Measurements from ENCODE around the gene TPX2.

Gene TPX2

GRCh38 chr20:31830406-31830981 is 91.4 kb downstream of the TPX2 start:
- H3K79me2 ChIP-seq (ENCODE audit: insufficient read depth, low read length) = no peaks in the 10 kb centered on the region
- H3K4me3 ChIP-seq (ENCODE audit: low read depth, low read length, poor library complexity, severe bottlenecking) = no peak overlapping the region
- no peaks in the 10 kb centered on the region for H3F3A ChIP-seq (ENCODE audit: insufficient read depth, low read length)
- no peaks in the 10 kb centered on the region for H3K36me3 ChIP-seq (ENCODE audit: insufficient read depth, low read length)
- peaks cover 7% of the 10 kb centered on the region for H3K4me1 ChIP-seq (ENCODE audit: insufficient read depth, low read length, severe bottlenecking)
- no peak overlapping the region for H3K9ac ChIP-seq (ENCODE audit: low read length)
- no peak for TF ChIP-seq CTCF (IDR thresholded peaks at IDR 0.05; ENCODE audit: low read length)
- TF ChIP-seq EZH2 (IDR thresholded peaks at IDR 0.05; ENCODE audit: borderline replicate concordance, low read length) = no peak
- no peaks in the 10 kb centered on the region for H3K9me3 ChIP-seq (ENCODE audit: low read length)
- no peak overlapping the region for H3K4me2 ChIP-seq (ENCODE audit: low read length)
- no peaks in the 10 kb centered on the region for H4K20me1 ChIP-seq (ENCODE audit: insufficient read depth, low read length)
- H3K27ac ChIP-seq (ENCODE audit: low read depth, low read length, poor library complexity, severe bottlenecking) = no peak overlapping the region
- H2AFZ ChIP-seq (ENCODE audit: low read length) = no peak overlapping the region
- no peaks in the 10 kb centered on the region for H3K9me2 ChIP-seq (ENCODE audit: low read depth, low read length)
- H3K27me3 ChIP-seq (ENCODE audit: insufficient read depth, low read length) = no peaks in the 10 kb centered on the region

DNA sequence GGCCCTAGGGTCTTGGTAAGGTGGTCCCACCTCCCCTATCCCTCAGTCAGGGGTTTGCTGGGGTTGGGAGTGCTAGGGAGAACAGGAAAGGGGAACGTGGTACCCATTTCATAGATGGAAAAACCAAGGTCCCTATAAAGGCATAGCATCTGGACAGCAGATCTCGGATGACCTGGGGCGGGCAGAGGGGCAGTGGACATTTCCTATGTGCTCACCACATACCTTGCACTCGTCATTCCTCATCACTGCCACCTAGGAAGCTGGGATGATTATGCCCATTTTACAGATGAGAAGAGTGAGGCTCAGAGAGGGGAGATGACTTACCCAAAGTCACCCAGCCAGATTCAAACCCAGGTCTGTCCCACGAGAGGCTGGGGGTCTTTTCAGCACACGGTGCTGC is 92.1 kb downstream of the TPX2 start:
- Histone ChIP-seq H3K27ac (ENCODE audit: low read depth, low read length, poor library complexity, severe bottlenecking) (no peak overlapping the region), H3K36me3 (ENCODE audit: insufficient read depth, low read length) (no peaks in the 10 kb centered on the region), H3K79me2 (ENCODE audit: insufficient read depth, low read length) (no peaks in the 10 kb centered on the region), H3K9me2 (ENCODE audit: low read depth, low read length) (no peaks in the 10 kb centered on the region), H3K4me1 (ENCODE audit: insufficient read depth, low read length, severe bottlenecking) (peaks cover 7% of the 10 kb centered on the region), H3K4me3 (ENCODE audit: low read depth, low read length, poor library complexity, severe bottlenecking) (no peak overlapping the region), H4K20me1 (ENCODE audit: insufficient read depth, low read length) (no peaks in the 10 kb centered on the region), H3K9ac (ENCODE audit: low read length) (no peak overlapping the region), H3K27me3 (ENCODE audit: insufficient read depth, low read length) (no peaks in the 10 kb centered on the region), H3K4me2 (ENCODE audit: low read length) (no peak overlapping the region), H2AFZ (ENCODE audit: low read length) (no peak overlapping the region), H3K9me3 (ENCODE audit: low read length) (no peaks in the 10 kb centered on the region), H3F3A (ENCODE audit: insufficient read depth, low read length) (no peaks in the 10 kb centered on the region)
- TF ChIP-seq CTCF (IDR thresholded peaks at IDR 0.05; ENCODE audit: low read length) = no peak
- no peak for TF ChIP-seq EZH2 (IDR thresholded peaks at IDR 0.05; ENCODE audit: borderline replicate concordance, low read length)

- no peak for TF ChIP-seq EZH2 (IDR thresholded peaks at IDR 0.05; ENCODE audit: borderline replicate concordance, low read length)
- TF ChIP-seq CTCF (IDR thresholded peaks at IDR 0.05; ENCODE audit: low read length) = no peak
- H3K36me3 ChIP-seq (ENCODE audit: insufficient read depth, low read length) = no peaks in the 10 kb centered on the region
- no peak overlapping the region for H3K4me3 ChIP-seq (ENCODE audit: low read depth, low read length, poor library complexity, severe bottlenecking)
- H3K27me3 ChIP-seq (ENCODE audit: insufficient read depth, low read length) = no peaks in the 10 kb centered on the region
- no peak overlapping the region for H3K4me2 ChIP-seq (ENCODE audit: low read length)
- H3K9me3 ChIP-seq (ENCODE audit: low read length) = no peaks in the 10 kb centered on the region
- no peak overlapping the region for H3K27ac ChIP-seq (ENCODE audit: low read depth, low read length, poor library complexity, severe bottlenecking)
- peaks cover 7% of the 10 kb centered on the region for H3K4me1 ChIP-seq (ENCODE audit: insufficient read depth, low read length, severe bottlenecking)
- no peaks in the 10 kb centered on the region for H3K79me2 ChIP-seq (ENCODE audit: insufficient read depth, low read length)
- H3F3A ChIP-seq (ENCODE audit: insufficient read depth, low read length) = no peaks in the 10 kb centered on the region
- H4K20me1 ChIP-seq (ENCODE audit: insufficient read depth, low read length) = no peaks in the 10 kb centered on the region
- no peaks in the 10 kb centered on the region for H3K9me2 ChIP-seq (ENCODE audit: low read depth, low read length)
- no peak overlapping the region for H2AFZ ChIP-seq (ENCODE audit: low read length)
- H3K9ac ChIP-seq (ENCODE audit: low read length) = no peak overlapping the region
Measured at GRCh38 chr20:31831771-31832306, 92.7 kb downstream of the TPX2 start.
